Fibroblast of lung (primary cell): ENCODE results near the gene DIS3L2. TPM values are rescaled to one million over a fixed set of nuclear protein-coding genes. Genes with fewer than 3 reads are reported as not detected.

ENCODE experiments used
- DNase-seq, 2 donors: peaks; one replicate each; pipeline versions ENCODE4 v3.0.0 to v3.0.0-alpha.2; 2010; ENCODE audit warnings: low read depth in 2 of 2
- H2AFZ ChIP-seq: 2 replicates; pipeline ENCODE4 v1.5.1; 2012; ENCODE audit warnings: low read length, control low read depth, inconsistent platforms
- H3K27ac ChIP-seq: 2 replicates; pipeline ENCODE4 v1.5.1; 2011; ENCODE audit warnings: low read length, control low read depth; ENCODE audit not compliant: insufficient read depth
- H3K27me3 ChIP-seq: 2 replicates; pipeline ENCODE4 v1.5.1; 2011; ENCODE audit warnings: mild to moderate bottlenecking, low read length; ENCODE audit not compliant: control insufficient read depth, insufficient read depth
- H3K36me3 ChIP-seq: 2 replicates; pipeline ENCODE4 v1.5.1; 2011; ENCODE audit warnings: low read length; ENCODE audit not compliant: control insufficient read depth, insufficient read depth
- H3K4me1 ChIP-seq: 2 replicates; pipeline ENCODE4 v1.5.1; 2011; ENCODE audit warnings: low read length; ENCODE audit not compliant: control insufficient read depth, insufficient read depth; ENCODE audit errors: extremely low read depth
- H3K4me2 ChIP-seq: 2 replicates; pipeline ENCODE4 v1.5.1; 2011; ENCODE audit warnings: low read length, control low read depth; ENCODE audit not compliant: insufficient read depth; ENCODE audit errors: extremely low read depth
- H3K4me3 ChIP-seq, 4 experiments: fragments of 200-600 bp in 1 of 4; sonication (generic) in 1 of 4; replicated peaks in 1 of 4; 2 replicates each; pipeline ENCODE4 v1.5.1; 2011 to 2016; ENCODE audit warnings: low read length in 4 of 4, low read depth in 3 of 4, mild to moderate bottlenecking in 3 of 4, control low read depth in 2 of 4, inconsistent platforms in 1 of 4, mixed read lengths in 1 of 4; ENCODE audit not compliant: insufficient read depth in 1 of 4; ENCODE audit errors: control extremely low read depth in 1 of 4
- H3K79me2 ChIP-seq: 2 replicates; pipeline ENCODE4 v1.5.1; 2012; ENCODE audit warnings: mild to moderate bottlenecking, low read length, inconsistent platforms; ENCODE audit not compliant: control insufficient read depth, insufficient read depth
- H3K9ac ChIP-seq: 2 replicates; pipeline ENCODE4 v1.5.1; 2011; ENCODE audit warnings: mild to moderate bottlenecking, low read length, control low read depth; ENCODE audit not compliant: insufficient read depth
- H3K9me3 ChIP-seq: 2 replicates; pipeline ENCODE4 v1.5.1; 2012; ENCODE audit warnings: low read depth, low read length; ENCODE audit not compliant: control insufficient read depth, insufficient read depth
- H4K20me1 ChIP-seq: 2 replicates; pipeline ENCODE4 v1.5.1; 2011; ENCODE audit warnings: low read length; ENCODE audit not compliant: control insufficient read depth, insufficient read depth; ENCODE audit errors: extremely low read depth
- CTCF ChIP-seq, 2 donors: IDR thresholded peaks in 1 of 2; conservative IDR thresholded peaks in 1 of 2; 1 replicate in 1 of 2; 2 replicates in 1 of 2; pipeline ENCODE4 v1.5.1; 2011 to 2012; ENCODE audit warnings: low read length in 2 of 2, control low read depth in 1 of 2, inconsistent platforms in 1 of 2, low read depth in 1 of 2, mild to moderate bottlenecking in 1 of 2
- EZH2 ChIP-seq: IDR thresholded peaks from 2 replicates; pipeline ENCODE4 v1.5.1; 2012; ENCODE audit warnings: low read length, control low read depth, mild to moderate bottlenecking; ENCODE audit errors: missing control alignments
- polyA plus RNA-seq, 2 donors: library from polyadenylated mRNA; depleted of rRNA in 1 of 2; stranded (reverse) in 1 of 2; unstranded in 1 of 2; fragments of >200 nt; gene quantifications; 2 replicates each; pipeline ENCODE4 v1.2.1, GENCODE V29; 2011 to 2012; ENCODE audit warnings: missing spikeins in 1 of 2
- total RNA-seq: library from RNA; depleted of rRNA; stranded (reverse); fragments of >200 nt; gene quantifications from 2 replicates; pipeline ENCODE4 v1.2.1, GENCODE V29; 2014

Gene DIS3L2
- total and polyA plus RNA-seq, 2 donors (not counting 1 experiment from before 2014, with no cell fraction given), result 5.2 to 15.2 TPM

GRCh38 chr2:232235716-232236115, 274.2 kb downstream of the DIS3L2 start:
- no peaks in the 10 kb centered on the region for H3K4me1 ChIP-seq
- TF ChIP-seq EZH2 (no peak), CTCF (conservative IDR thresholded peaks at IDR 0.05 in 1 of 2, IDR thresholded peaks at IDR 0.05 in 1 of 2; ENCODE audit: low read depth in 1 of 2, low read length in 2 of 2) (no peak)
- no peak overlapping the region for H3K9ac ChIP-seq
- H3K79me2 ChIP-seq, result no peaks in the 10 kb centered on the region
- no peaks in the 10 kb centered on the region for H4K20me1 ChIP-seq
- no peaks in the 10 kb centered on the region for H3K27me3 ChIP-seq
- no peak overlapping the region for H3K4me3 ChIP-seq
- H3K4me2 ChIP-seq, result no peak overlapping the region
- H3K27ac ChIP-seq, result no peak overlapping the region
- no peaks in the 10 kb centered on the region for H3K9me3 ChIP-seq
- DNase-seq, result no peak
- H2AFZ ChIP-seq, result no peak overlapping the region
- H3K36me3 ChIP-seq, result no peaks in the 10 kb centered on the region

GRCh38 chr2:232236200-232236599, 274.7 kb downstream of the DIS3L2 start:
- peak in 1 of 2 donors; percentile 30 for DNase-seq

GRCh38 chr2:232237464-232237863, 276.0 kb downstream of the DIS3L2 start:
- TF ChIP-seq CTCF (conservative IDR thresholded peaks at IDR 0.05 in 1 of 2, IDR thresholded peaks at IDR 0.05 in 1 of 2; ENCODE audit: low read depth in 1 of 2, low read length in 2 of 2) (no peak), EZH2 (no peak)

More at GRCh38 chr2:232236200-232236599, 274.7 kb downstream of the DIS3L2 start:
- H3K9me3 ChIP-seq, result no peaks in the 10 kb centered on the region
- no peaks in the 10 kb centered on the region for H4K20me1 ChIP-seq
- no peaks in the 10 kb centered on the region for H3K79me2 ChIP-seq
- TF ChIP-seq EZH2 (no peak), CTCF (conservative IDR thresholded peaks at IDR 0.05 in 1 of 2, IDR thresholded peaks at IDR 0.05 in 1 of 2; ENCODE audit: low read depth in 1 of 2, low read length in 2 of 2) (no peak)
- H3K4me3 ChIP-seq, result no peak overlapping the region
- no peak overlapping the region for H3K27ac ChIP-seq
- H2AFZ ChIP-seq, result no peak overlapping the region
- H3K9ac ChIP-seq, result no peak overlapping the region
- no peaks in the 10 kb centered on the region for H3K4me1 ChIP-seq
- H3K27me3 ChIP-seq, result no peaks in the 10 kb centered on the region
- H3K4me2 ChIP-seq, result no peak overlapping the region
- H3K36me3 ChIP-seq, result no peaks in the 10 kb centered on the region

More at GRCh38 chr2:232237464-232237863, 276.0 kb downstream of the DIS3L2 start:
- no peak overlapping the region for H3K4me2 ChIP-seq
- H2AFZ ChIP-seq, result no peak overlapping the region
- no peaks in the 10 kb centered on the region for H3K36me3 ChIP-seq
- H3K9me3 ChIP-seq, result no peaks in the 10 kb centered on the region
- DNase-seq, result no peak
- no peaks in the 10 kb centered on the region for H3K4me1 ChIP-seq
- no peaks in the 10 kb centered on the region for H3K79me2 ChIP-seq
- no peaks in the 10 kb centered on the region for H3K27me3 ChIP-seq
- no peaks in the 10 kb centered on the region for H4K20me1 ChIP-seq
- no peak overlapping the region for H3K27ac ChIP-seq
- no peak overlapping the region for H3K4me3 ChIP-seq
- no peak overlapping the region for H3K9ac ChIP-seq
